ENCODE measurements around the gene ESR1.

ESR1 gene

GRCh38 chr6:151917531-151918329 is 110.2 kb downstream of the ESR1 start:
- no peak overlapping the region for H3K4me3 ChIP-seq (replicated peaks in 1 of 2; ENCODE audit: low read depth in 2 of 2, low read length in 2 of 2)
- TF ChIP-seq CTCF (IDR thresholded peaks at IDR 0.05; ENCODE audit: low read depth, low read length): no peak

GRCh38 chr6:151940307-151940706 is 132.8 kb downstream of the ESR1 start:
- no peak for TF ChIP-seq CTCF (IDR thresholded peaks at IDR 0.05; ENCODE audit: low read depth, low read length)
- H3K4me3 ChIP-seq (replicated peaks in 1 of 2; ENCODE audit: low read depth in 2 of 2, low read length in 2 of 2): no peak overlapping the region
- DNase-seq (ENCODE audit: low read depth in 2 of 2): no peak

More at GRCh38 chr6:151917531-151918329, 110.2 kb downstream of the ESR1 start:
- DNase-seq (ENCODE audit: low read depth in 2 of 2): no peak

- TF ChIP-seq CTCF (IDR thresholded peaks at IDR 0.05; ENCODE audit: low read depth, low read length): no peak
- H3K4me3 ChIP-seq (replicated peaks in 1 of 2; ENCODE audit: low read depth in 2 of 2, low read length in 2 of 2): no peak overlapping the region
- DNase-seq (ENCODE audit: low read depth in 2 of 2): no peak
Measured at GRCh38 chr6:151948002-151948743, 140.7 kb downstream of the ESR1 start.

- peak; percentile 75 to 92 for DNase-seq (ENCODE audit: low read depth in 2 of 2)
- TF ChIP-seq CTCF (IDR thresholded peaks at IDR 0.05; ENCODE audit: low read depth, low read length): no peak
- no peak overlapping the region for H3K4me3 ChIP-seq (replicated peaks in 1 of 2; ENCODE audit: low read depth in 2 of 2, low read length in 2 of 2)
Measured at GRCh38 chr6:151958332-151958731, 150.8 kb downstream of the ESR1 start.

GRCh38 chr6:151959086-151959485 is 151.6 kb downstream of the ESR1 start:
- no peak for DNase-seq (ENCODE audit: low read depth in 2 of 2)
- no peak overlapping the region for H3K4me3 ChIP-seq (replicated peaks in 1 of 2; ENCODE audit: low read depth in 2 of 2, low read length in 2 of 2)
- TF ChIP-seq CTCF (IDR thresholded peaks at IDR 0.05; ENCODE audit: low read depth, low read length): no peak

GRCh38 chr6:151961809-151962208 is 154.3 kb downstream of the ESR1 start:
- H3K4me3 ChIP-seq (replicated peaks in 1 of 2; ENCODE audit: low read depth in 2 of 2, low read length in 2 of 2): no peak overlapping the region
- peak in 1 of 2 donors; percentile 37 for DNase-seq (ENCODE audit: low read depth in 2 of 2)
- no peak for TF ChIP-seq CTCF (IDR thresholded peaks at IDR 0.05; ENCODE audit: low read depth, low read length)

All from cardiac fibroblast (primary cell).